Peyer's patch (tissue), 4 donors: ENCODE results near the gene POLR2L. TPM values are rescaled to one million over a fixed set of nuclear protein-coding genes. Genes with fewer than 3 reads are reported as not detected.

Experiments used
- DNase-seq, 3 donors: peaks; one replicate each; pipeline ENCODE4 v3.0.0-alpha.2; 2017 to 2019
- H3K27ac ChIP-seq, 4 donors: fragments of 200-600 bp; sonication (generic); one replicate each; pipeline ENCODE4 v1.5.1; 2016 to 2019
- H3K27me3 ChIP-seq, 2 donors: fragments of 200-600 bp; sonication (generic); one replicate each; pipeline ENCODE4 v1.5.1; 2019
- H3K36me3 ChIP-seq, 3 donors: fragments of 200-600 bp; sonication (generic); one replicate each; pipeline ENCODE4 v1.5.1; 2016 to 2019
- H3K4me1 ChIP-seq, 4 donors: fragments of 200-600 bp; sonication (generic); one replicate each; pipeline ENCODE4 v1.5.1; 2016 to 2019
- H3K4me3 ChIP-seq, 4 donors: fragments of 200-600 bp; sonication (generic); 1 replicate in 3 of 4; 2 replicates in 1 of 4; pipeline ENCODE4 v1.5.1; 2016 to 2019; ENCODE audit warnings: mild to moderate bottlenecking in 1 of 4
- H3K9me3 ChIP-seq, 4 donors: fragments of 200-600 bp; sonication (generic); one replicate each; pipeline ENCODE4 v1.5.1; 2016 to 2019; ENCODE audit warnings: mild to moderate bottlenecking in 1 of 4
- POLR2A ChIP-seq, 2 donors: fragments of 450-650 bp; IDR thresholded peaks; one replicate each; pipeline ENCODE4 v1.5.1; 2017; ENCODE audit warnings: antibody characterized with exemption in 2 of 2, mild to moderate bottlenecking in 2 of 2, moderate library complexity in 2 of 2
- total RNA-seq, 4 donors: library from RNA; depleted of rRNA; stranded (reverse); fragments of >200 nt; gene quantifications; one replicate each; pipeline ENCODE4 v1.1.0, GENCODE V29; 2016
- TF ChIP-seq, protein P1 (sequence below), 6 experiments: fragments of 450-650 bp in 4 of 6; fragments of 200-600 bp in 2 of 6; sonication (generic) in 1 of 6; IDR thresholded peaks; one replicate each; pipeline ENCODE4 v1.5.1; 2017 to 2019; ENCODE audit warnings: antibody characterized with exemption in 6 of 6, mild to moderate bottlenecking in 3 of 6, moderate library complexity in 1 of 6

POLR2L gene
- total RNA-seq, 4 donors from 2014 or later, result 37.8 to 67.1 (median 44.8) TPM

DNA sequence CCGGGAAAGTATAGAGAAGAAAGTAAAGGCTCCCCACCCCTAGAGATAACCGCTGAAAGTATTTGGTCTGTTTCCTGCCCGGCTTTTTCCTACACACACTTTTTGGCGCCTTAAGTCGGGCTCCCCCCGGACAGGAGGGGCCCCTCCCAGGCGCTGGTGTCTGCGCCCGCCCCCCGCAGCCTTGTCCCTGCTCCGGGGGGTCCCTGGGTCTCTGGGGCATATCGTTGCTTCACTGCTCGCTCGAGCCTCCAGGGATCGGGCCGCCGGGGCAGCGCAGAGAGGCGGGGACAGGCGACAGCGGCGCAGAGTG, 15.5 kb downstream of the POLR2L start:
- Histone ChIP-seq H3K36me3 (peaks cover 0 to 34% (median 0%) of the 10 kb centered on the region in 3 donors), H3K27me3 (peaks cover 0 to 20% of the 10 kb centered on the region in 2 donors), H3K9me3 (no peaks in the 10 kb centered on the region), H3K27ac (peak overlapping the region; percentile 81 to 94 (median 85)), H3K4me1 (peaks cover 18 to 75% (median 39%) of the 10 kb centered on the region in 4 donors), H3K4me3 (peak overlapping the region; percentile 55 to 73 (median 64))
- TF ChIP-seq, protein P1, sequence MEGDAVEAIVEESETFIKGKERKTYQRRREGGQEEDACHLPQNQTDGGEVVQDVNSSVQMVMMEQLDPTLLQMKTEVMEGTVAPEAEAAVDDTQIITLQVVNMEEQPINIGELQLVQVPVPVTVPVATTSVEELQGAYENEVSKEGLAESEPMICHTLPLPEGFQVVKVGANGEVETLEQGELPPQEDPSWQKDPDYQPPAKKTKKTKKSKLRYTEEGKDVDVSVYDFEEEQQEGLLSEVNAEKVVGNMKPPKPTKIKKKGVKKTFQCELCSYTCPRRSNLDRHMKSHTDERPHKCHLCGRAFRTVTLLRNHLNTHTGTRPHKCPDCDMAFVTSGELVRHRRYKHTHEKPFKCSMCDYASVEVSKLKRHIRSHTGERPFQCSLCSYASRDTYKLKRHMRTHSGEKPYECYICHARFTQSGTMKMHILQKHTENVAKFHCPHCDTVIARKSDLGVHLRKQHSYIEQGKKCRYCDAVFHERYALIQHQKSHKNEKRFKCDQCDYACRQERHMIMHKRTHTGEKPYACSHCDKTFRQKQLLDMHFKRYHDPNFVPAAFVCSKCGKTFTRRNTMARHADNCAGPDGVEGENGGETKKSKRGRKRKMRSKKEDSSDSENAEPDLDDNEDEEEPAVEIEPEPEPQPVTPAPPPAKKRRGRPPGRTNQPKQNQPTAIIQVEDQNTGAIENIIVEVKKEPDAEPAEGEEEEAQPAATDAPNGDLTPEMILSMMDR (IDR thresholded peaks at IDR 0.05), result no peak
- no peak for TF ChIP-seq POLR2A (IDR thresholded peaks at IDR 0.05)
- no peak for DNase-seq

DNA sequence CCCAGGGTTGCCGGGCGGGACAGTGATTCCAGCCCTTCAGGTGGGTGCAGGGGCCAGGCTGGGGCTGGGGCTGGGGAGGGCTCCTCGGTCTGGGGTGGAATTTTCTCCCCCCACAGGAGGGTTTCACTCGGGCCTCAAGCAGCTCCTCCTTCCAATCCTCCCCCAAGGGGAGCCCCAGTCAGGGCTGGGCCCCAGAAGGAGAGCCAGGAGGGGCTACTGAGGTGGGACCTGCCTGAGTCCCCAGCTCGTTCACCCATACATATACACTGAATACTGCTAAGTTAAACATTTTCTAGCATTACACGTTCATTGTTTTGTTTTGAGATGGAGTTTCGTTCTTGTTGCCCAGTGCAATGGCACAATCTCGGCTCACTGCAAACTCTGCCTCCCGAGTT, 16.1 kb downstream of the POLR2L start:
- Histone ChIP-seq H3K27ac (peak overlapping the region; percentile 81 to 94 (median 85)), H3K4me1 (peaks cover 18 to 77% (median 39%) of the 10 kb centered on the region in 4 donors), H3K9me3 (no peaks in the 10 kb centered on the region), H3K36me3 (peaks cover 0 to 38% (median 0%) of the 10 kb centered on the region in 3 donors), H3K27me3 (peaks cover 0 to 20% of the 10 kb centered on the region in 2 donors), H3K4me3 (peak overlapping the region in 2 of 4 donors; percentile 65 to 73)
- DNase-seq, result no peak
- TF ChIP-seq POLR2A (IDR thresholded peaks at IDR 0.05), result no peak
- TF ChIP-seq, protein P1 (IDR thresholded peaks at IDR 0.05), result no peak

DNA sequence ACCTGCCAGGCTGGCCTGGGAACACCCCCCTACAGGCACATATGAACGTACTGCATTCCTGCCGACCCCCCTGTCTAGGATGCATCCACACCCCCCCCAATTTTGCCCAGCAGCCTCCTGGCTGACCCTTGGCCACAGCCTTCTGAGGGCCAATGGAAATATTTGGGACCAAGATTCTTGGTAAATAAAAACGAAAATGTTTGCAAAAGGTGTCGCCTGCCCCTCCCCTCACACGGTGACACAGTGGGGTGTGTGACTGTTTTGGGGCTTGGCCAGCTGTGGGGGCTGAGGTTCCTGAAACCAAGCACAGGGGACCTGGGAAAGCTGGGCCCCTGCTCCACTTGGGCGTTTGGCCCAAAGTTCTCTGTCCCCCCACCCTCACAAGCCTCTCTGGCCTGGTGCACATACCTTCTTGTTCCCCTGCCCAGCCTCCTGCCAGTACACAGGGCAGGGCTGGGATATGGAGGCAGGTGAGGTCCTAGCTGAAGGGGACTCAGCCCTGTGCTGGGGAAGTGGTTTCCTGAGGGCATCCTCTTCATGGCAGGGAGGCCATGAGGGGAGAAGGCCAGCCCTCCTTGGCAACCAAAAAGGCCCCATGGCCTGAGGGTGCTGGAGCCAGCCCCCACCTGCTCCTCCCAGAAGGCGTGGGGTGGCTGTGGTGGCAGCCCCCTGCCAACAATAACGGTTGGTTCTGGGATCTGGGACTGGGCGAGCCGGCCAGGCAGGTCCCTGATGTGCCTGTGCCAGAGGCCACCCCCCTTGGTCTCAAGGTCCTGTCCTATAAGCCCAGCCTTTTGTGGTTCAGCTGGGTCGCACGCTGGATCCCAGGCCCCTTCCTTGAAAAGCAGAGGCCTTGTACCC, 16.7 kb downstream of the POLR2L start:
- Histone ChIP-seq H3K27me3 (peaks cover 0 to 20% of the 10 kb centered on the region in 2 donors), H3K36me3 (peaks cover 0 to 38% (median 0%) of the 10 kb centered on the region in 3 donors), H3K4me1 (peaks cover 20 to 77% (median 40%) of the 10 kb centered on the region in 4 donors), H3K9me3 (no peaks in the 10 kb centered on the region), H3K4me3 (no peak overlapping the region), H3K27ac (peak overlapping the region in 3 of 4 donors; percentile 81 to 94 (median 85))
- TF ChIP-seq, protein P1 (IDR thresholded peaks at IDR 0.05), result no peak
- no peak for TF ChIP-seq POLR2A (IDR thresholded peaks at IDR 0.05)
- no peak for DNase-seq

DNA sequence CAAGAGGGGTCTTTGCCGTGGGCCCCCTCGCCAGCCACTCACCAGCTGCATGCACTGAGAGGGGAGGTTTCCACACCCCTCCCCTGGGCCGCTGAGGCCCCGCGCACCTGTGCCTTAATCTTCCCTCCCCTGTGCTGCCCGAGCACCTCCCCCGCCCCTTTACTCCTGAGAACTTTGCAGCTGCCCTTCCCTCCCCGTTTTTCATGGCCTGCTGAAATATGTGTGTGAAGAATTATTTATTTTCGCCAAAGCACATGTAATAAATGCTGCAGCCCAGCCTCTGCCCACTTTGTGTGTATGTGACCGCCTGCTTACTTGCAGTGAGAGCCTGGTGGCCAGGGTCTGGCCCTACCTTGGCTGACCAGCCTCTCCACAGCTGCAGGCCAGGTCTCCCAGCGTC, 17.4 kb downstream of the POLR2L start:
- Histone ChIP-seq H3K4me1 (peaks cover 19 to 74% (median 41%) of the 10 kb centered on the region in 4 donors), H3K36me3 (peaks cover 0 to 38% (median 0%) of the 10 kb centered on the region in 3 donors), H3K9me3 (no peaks in the 10 kb centered on the region), H3K27ac (peak overlapping the region in 2 of 4 donors; percentile 81 to 94), H3K27me3 (peaks cover 0 to 14% of the 10 kb centered on the region in 2 donors), H3K4me3 (no peak overlapping the region)
- TF ChIP-seq POLR2A (IDR thresholded peaks at IDR 0.05), result no peak
- TF ChIP-seq, protein P1 (IDR thresholded peaks at IDR 0.05), result no peak
- no peak for DNase-seq

DNA sequence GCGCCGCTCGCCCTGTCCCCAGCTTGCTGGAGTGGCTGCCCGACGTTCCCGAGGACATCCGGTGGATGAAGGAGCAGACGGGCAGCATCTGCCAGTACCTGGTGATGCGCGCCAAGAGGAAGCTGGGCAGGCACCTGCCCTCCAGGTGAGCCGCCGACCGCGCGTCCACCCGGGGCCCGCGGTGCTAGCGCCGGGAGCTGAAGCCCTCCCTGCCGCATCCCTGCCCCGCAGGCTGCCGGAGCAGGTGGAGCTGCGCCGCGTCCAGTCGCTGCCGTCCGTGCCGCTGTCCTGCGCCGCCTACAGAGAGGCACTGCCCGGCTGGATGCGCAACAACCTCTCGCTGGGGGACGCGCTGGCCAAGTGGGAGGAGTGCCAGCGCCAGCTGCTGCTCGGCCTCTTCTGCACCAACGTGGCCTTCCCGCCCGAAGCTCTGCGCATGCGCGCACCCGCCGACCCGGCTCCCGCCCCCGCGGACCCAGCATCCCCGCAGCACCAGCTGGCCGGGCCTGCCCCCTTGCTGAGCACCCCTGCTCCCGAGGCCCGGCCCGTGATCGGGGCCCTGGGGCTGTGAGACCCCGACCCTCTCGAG, 17.9 kb downstream of the POLR2L start:
- Histone ChIP-seq H3K36me3 (peaks cover 0 to 38% (median 0%) of the 10 kb centered on the region in 3 donors), H3K27ac (peak overlapping the region in 1 of 4 donors; percentile 81), H3K9me3 (no peaks in the 10 kb centered on the region), H3K27me3 (peaks cover 0 to 8% of the 10 kb centered on the region in 2 donors), H3K4me1 (peaks cover 19 to 68% (median 35%) of the 10 kb centered on the region in 4 donors), H3K4me3 (no peak overlapping the region)
- DNase-seq, result no peak
- TF ChIP-seq, protein P1 (IDR thresholded peaks at IDR 0.05), result no peak
- TF ChIP-seq POLR2A (IDR thresholded peaks at IDR 0.05), result no peak
